Measurements from ENCODE around the gene SH3BGRL3.

SH3BGRL3 gene

DNA sequence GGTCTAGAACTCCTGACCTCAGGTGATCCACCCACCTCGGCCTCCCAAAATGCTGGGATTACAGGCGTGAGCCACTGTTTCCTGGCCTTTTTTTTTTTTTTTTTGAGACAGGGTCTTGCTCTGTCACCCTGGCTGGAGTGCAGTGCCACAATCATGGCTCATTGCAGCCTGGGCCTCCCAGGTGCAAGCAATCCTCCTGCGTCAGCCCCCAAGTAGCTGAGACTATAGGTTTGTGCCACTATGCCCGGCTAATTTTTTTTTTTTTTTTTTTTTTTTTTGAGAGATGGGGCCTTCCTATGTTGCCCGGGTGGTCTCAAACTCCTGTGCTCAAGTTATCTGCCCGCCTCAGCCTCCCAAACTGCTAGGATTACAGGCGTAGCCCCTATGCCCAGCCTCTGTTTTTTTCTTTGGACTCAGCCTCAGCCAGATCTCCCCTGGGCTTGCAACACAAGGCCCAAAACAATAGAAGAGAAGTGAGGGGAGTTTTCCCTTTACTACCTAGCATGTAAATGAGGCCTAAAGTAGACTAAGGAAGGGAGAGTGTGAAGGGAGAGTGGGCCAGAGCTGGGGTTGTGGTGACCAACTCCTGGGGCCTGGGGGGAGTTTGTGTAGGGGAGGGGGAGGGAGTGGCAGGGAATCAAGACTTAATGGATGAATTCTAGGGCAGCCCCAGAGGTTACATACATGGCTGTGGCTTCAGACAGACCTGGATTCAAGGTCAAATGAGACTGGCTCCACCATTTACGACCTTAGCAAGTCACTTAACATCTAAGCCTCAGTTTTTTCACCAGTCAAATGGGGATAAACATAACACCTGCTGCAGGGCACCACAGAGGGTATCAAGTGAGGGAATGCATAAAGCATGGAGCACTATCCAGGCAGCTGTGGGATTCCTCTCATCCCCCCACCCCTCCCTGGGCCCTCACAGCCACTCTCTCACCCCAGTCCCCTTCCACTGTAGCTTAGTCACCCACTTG lies 36.3 kb downstream of the SH3BGRL3 start:
- TF ChIP-seq, protein P1, sequence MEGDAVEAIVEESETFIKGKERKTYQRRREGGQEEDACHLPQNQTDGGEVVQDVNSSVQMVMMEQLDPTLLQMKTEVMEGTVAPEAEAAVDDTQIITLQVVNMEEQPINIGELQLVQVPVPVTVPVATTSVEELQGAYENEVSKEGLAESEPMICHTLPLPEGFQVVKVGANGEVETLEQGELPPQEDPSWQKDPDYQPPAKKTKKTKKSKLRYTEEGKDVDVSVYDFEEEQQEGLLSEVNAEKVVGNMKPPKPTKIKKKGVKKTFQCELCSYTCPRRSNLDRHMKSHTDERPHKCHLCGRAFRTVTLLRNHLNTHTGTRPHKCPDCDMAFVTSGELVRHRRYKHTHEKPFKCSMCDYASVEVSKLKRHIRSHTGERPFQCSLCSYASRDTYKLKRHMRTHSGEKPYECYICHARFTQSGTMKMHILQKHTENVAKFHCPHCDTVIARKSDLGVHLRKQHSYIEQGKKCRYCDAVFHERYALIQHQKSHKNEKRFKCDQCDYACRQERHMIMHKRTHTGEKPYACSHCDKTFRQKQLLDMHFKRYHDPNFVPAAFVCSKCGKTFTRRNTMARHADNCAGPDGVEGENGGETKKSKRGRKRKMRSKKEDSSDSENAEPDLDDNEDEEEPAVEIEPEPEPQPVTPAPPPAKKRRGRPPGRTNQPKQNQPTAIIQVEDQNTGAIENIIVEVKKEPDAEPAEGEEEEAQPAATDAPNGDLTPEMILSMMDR (IDR thresholded peaks at IDR 0.05; ENCODE audit: low read depth, low read length), result no peak
- H3K4me3 ChIP-seq (ENCODE audit: low read depth, low read length), result no peak overlapping the region

DNA sequence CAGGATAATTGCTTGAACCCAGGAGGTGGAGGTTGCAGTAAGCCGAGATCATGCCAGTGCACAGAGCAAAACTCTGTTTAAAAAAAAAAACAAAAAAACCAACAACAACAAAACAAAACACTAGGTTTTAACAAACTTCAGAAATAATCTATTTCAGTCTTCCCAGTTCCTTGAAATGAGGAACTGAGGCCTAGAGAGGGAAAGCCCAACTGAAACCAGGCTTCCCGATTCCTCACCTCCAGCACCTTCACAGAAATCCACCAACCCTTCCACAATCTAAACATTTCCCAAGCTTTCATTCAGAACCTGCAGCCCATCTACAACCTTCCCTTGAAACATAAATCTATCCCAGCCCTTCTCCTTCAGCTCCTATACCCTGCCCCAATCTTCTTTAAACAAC lies 37.3 kb downstream of the SH3BGRL3 start:
- TF ChIP-seq, protein P1 (IDR thresholded peaks at IDR 0.05; ENCODE audit: low read depth, low read length), result no peak
- no peak overlapping the region for H3K4me3 ChIP-seq (ENCODE audit: low read depth, low read length)

DNA sequence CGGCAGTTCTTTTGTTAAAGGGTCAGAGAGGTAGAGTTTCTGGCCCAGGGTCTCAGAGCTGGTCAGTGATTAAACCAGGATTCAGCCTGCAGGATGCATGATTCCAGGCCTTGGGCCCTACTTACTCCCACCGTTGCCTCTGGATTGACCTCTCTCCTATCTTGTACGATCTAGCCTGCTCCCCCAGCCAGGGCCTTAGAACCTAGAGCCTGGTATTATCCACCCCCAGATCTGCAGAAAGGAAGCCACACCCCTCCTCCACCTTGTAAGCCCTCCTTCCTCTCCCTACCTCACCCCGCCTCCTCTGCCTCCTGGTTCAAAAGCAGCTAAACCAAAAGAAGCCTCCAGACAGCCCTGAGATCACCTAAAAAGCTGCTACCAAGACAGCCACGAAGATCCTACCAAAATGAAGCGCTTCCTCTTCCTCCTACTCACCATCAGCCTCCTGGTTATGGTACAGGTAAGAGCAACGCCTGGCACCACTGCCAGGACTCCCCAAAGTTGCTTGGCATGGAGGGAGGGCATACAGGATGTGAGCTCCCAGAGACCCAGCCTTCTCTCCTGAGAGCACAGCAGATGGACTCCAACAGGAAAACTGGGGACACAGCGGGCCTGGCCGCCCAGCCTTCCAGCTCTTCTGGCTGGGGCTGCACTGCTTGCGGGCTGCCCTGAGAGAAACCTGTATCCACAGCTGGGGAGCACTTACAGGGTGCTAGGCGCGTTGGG lies 37.9 kb downstream of the SH3BGRL3 start, which contains the start of gene CD52:
Gene CD52 (plus strand): TSS at position 347 of the 726 bp plus-strand sequence. CDS start 60 bp downstream, at position 407.
- no peak within 1 kb of the TSS for H3K4me3 ChIP-seq (ENCODE audit: low read depth, low read length)
- TF ChIP-seq, protein P1 (IDR thresholded peaks at IDR 0.05; ENCODE audit: low read depth, low read length), result no peak

DNA sequence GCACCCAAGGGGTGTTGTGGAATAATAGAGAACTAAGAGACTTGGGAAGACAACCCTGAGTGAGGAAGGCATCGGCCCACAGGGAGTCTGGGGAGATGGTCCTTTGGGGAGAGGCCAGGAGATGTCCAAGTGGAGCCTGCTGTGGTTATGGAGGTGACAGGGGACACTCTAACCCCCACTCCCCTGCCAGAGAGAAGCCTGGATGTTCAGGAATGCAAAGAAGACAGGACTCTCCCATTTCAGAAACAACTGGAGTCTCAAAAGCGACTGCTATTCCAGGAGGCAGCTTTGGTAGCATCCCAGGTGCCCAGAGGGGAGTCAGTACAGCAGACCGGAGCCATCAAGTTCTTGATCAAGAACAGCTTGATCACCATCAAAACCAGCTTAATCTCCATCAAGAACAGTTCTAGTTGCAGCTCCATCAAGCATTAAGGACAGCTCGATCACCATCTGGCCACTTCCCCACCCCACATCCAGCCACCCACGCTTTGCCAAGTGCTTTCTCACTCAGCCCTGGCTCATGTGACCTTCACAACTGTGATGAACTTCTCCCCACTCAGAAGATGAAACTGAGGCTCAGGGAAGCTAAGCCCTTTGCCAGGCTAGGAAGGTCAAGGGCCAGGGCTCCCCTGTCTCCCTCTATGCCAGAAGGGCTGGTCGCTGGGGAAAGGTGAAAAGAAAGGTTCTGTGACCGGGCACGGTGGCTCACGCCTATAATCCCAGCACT lies 38.6 kb downstream of the SH3BGRL3 start:
- TF ChIP-seq, protein P1 (IDR thresholded peaks at IDR 0.05; ENCODE audit: low read depth, low read length), result no peak
- no peak overlapping the region for H3K4me3 ChIP-seq (ENCODE audit: low read depth, low read length)

DNA sequence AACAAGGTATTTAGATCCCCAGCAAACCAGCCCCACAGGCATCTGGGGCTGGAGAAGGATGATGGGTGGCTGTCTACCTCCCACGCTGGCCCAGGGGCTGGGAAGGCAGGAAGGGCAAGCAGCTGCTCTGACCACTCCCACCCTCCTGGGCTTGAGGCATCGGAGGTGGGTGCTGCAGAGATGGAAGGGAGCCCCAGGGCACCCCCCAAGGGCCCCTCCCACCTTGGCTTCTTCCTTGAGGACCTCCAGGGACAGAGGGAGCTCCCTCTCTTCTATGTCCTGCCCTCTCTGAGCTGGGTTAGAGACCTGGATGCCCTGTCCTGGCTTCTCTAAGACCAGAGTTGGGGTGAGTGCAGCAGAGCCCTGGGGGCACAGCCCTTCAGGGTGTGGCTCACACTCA lies 41.0 kb downstream of the SH3BGRL3 start:
- TF ChIP-seq, protein P1 (IDR thresholded peaks at IDR 0.05; ENCODE audit: low read depth, low read length), result no peak
- no peak overlapping the region for H3K4me3 ChIP-seq (ENCODE audit: low read depth, low read length)

DNA sequence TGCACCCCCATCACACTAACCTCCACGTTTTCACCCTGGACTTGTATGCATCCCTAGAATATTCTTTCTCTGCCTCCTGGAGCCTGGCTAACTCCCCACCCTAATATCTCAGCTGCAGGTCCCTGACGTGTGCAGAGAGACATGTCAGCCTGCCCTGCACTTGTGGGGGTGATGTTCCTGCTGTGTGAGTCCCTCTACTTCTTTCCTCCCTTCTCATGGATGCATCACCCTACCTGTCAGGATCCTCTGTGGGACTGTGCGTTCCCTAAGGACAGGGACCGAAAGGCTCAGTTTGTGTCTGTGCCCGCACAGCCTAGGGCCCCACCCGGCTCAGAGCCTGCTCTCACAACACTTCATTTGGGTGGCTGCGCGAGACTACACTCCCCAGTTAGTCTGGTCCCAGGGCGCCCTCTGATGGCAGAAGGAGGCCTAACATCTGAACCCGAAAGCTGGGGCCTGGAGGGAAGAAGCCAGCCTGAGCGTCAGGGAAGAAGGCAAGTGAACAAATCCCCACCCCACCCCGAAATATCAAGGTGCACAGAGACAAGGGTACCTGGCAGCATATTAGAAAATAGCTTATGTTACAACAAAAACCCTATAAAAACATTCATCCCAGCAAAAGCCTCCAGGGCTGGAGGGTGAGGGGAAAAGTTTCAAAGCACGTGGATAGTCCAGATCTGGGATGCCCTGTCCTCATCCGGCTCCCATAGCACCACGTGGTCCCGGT lies 41.6 kb downstream of the SH3BGRL3 start:
- TF ChIP-seq, protein P1 (IDR thresholded peaks at IDR 0.05; ENCODE audit: low read depth, low read length), result peak; percentile 67
- H3K4me3 ChIP-seq (ENCODE audit: low read depth, low read length), result no peak overlapping the region

All from WI38 (cell line).